Chondrocyte (in vitro differentiated cells): ENCODE measurements around the gene SLC22A23. TPM values are rescaled to one million over a fixed set of nuclear protein-coding genes. Genes with fewer than 3 reads are reported as not detected.

Source experiments
- DNase-seq: peaks from one replicate; pipeline ENCODE4 v3.0.0; 2021; ENCODE audit warnings: mixed read lengths, low spot score
- H3K27ac Mint-ChIP-seq: one replicate; pipeline ENCODE4 v1.8.0; 2021; ENCODE audit warnings: mild to moderate bottlenecking, moderate library complexity, mixed read lengths; ENCODE audit not compliant: unreplicated experiment
- H3K27me3 Mint-ChIP-seq: 2 replicates; pipeline ENCODE4 v1.8.0; 2021; ENCODE audit warnings: low read depth, mixed read lengths
- H3K36me3 Mint-ChIP-seq: 2 replicates; pipeline ENCODE4 v1.8.0; 2021; ENCODE audit warnings: low read depth, mixed read lengths
- H3K4me1 Mint-ChIP-seq: 2 replicates; pipeline ENCODE4 v1.8.0; 2021; ENCODE audit warnings: low read depth, mild to moderate bottlenecking, mixed read lengths
- H3K4me3 Mint-ChIP-seq: one replicate; pipeline ENCODE4 v1.8.0; 2021; ENCODE audit warnings: mild to moderate bottlenecking, moderate library complexity, mixed read lengths; ENCODE audit not compliant: unreplicated experiment
- H3K9me3 Mint-ChIP-seq: 2 replicates; pipeline ENCODE4 v1.8.0; 2021; ENCODE audit warnings: low read depth, mixed read lengths
- total RNA-seq: library from RNA; stranded (reverse); gene quantifications from 3 replicates; pipeline ENCODE4 v1.2.1, GENCODE V29; 2021
- TF ChIP-seq, protein P1 (sequence below): fragments of 200-600 bp; sonication (generic); IDR thresholded peaks from 2 replicates; pipeline ENCODE4 v1.5.0; 2021; ENCODE audit warnings: antibody characterized with exemption, mild to moderate bottlenecking, moderate library complexity

SLC22A23 gene
- total RNA-seq, 1 donor from 2014 or later = 36.4 TPM

DNA sequence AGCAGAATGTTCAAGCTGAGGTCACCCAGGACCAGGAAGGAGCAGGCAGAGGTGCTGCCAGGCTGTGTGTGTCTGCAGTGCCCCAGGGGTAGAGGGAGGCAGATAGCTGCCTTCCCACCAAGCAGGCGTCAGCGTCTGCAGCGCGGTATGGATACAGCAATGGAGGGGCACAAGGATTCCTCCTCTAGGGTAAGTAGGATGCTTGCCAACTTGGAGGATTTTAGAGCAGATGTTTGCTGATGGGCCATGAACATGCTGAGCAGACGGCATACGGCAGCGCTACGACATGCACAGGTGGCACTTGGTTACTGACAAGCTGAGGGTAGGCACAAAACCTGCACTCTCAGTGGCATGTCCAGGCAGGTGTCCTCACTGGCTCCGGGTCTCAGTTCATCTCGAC, 150.0 kb downstream of the SLC22A23 start:
- DNase-seq = peak; percentile 58
- TF ChIP-seq, protein P1, sequence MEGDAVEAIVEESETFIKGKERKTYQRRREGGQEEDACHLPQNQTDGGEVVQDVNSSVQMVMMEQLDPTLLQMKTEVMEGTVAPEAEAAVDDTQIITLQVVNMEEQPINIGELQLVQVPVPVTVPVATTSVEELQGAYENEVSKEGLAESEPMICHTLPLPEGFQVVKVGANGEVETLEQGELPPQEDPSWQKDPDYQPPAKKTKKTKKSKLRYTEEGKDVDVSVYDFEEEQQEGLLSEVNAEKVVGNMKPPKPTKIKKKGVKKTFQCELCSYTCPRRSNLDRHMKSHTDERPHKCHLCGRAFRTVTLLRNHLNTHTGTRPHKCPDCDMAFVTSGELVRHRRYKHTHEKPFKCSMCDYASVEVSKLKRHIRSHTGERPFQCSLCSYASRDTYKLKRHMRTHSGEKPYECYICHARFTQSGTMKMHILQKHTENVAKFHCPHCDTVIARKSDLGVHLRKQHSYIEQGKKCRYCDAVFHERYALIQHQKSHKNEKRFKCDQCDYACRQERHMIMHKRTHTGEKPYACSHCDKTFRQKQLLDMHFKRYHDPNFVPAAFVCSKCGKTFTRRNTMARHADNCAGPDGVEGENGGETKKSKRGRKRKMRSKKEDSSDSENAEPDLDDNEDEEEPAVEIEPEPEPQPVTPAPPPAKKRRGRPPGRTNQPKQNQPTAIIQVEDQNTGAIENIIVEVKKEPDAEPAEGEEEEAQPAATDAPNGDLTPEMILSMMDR = no peak
- H3K36me3 Mint-ChIP-seq = peaks cover 20% of the 10 kb centered on the region

DNA sequence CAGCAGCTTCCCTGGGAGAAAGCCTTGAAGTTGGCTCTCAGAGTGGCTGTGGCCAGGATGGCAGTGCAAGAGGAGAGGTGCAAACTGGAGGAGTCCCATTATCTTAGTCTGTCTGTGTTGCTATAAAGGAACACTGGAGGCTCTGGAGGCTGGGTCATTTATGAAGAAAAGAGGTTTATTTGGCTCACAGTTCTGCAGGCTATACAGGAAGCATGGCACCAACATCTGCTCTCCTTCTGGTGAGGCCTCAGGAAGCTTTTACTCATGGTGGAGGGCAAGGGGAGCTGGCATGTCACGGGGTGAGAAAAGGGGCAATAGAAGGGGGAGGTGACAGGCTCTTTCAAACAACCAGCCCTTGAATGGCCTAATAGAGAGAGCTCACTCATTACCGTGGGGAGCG, 151.0 kb downstream of the SLC22A23 start:
- H3K4me3 Mint-ChIP-seq = no peak overlapping the region
- peaks cover 23% of the 10 kb centered on the region for H3K36me3 Mint-ChIP-seq
- peaks cover 6% of the 10 kb centered on the region for H3K4me1 Mint-ChIP-seq
- H3K9me3 Mint-ChIP-seq = peaks cover 23% of the 10 kb centered on the region
- no peaks in the 10 kb centered on the region for H3K27me3 Mint-ChIP-seq
- peak; percentile 19 for DNase-seq
- H3K27ac Mint-ChIP-seq = no peak overlapping the region
- TF ChIP-seq, protein P1 = no peak

More for the DNA sequence above, 150.0 kb downstream of the SLC22A23 start:
- H3K27ac Mint-ChIP-seq = no peak overlapping the region
- peaks cover 10% of the 10 kb centered on the region for H3K4me1 Mint-ChIP-seq
- H3K4me3 Mint-ChIP-seq = no peak overlapping the region
- peaks cover 23% of the 10 kb centered on the region for H3K9me3 Mint-ChIP-seq
- H3K27me3 Mint-ChIP-seq = no peaks in the 10 kb centered on the region

DNA sequence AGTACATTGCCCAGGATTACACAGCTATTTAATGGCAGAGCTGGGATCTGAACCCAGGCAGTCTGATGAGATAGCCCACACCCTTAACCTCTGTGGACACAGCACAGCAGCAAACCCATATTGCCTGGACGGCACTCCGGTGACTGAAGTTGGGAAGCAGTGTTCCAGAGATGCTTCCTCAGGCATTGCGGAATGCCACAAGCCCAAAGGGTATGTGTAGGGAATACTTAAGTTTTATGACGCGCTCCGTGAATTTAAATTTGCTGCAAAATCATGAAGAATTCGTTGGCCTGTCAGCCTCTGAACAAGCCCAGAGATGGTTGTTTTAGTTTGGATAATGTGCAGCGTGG, 151.7 kb downstream of the SLC22A23 start:
- no peaks in the 10 kb centered on the region for H3K27me3 Mint-ChIP-seq
- H3K4me3 Mint-ChIP-seq = no peak overlapping the region
- no peak overlapping the region for H3K27ac Mint-ChIP-seq
- TF ChIP-seq, protein P1 = no peak
- peaks cover 24% of the 10 kb centered on the region for H3K36me3 Mint-ChIP-seq
- H3K4me1 Mint-ChIP-seq = no peaks in the 10 kb centered on the region
- peak; percentile 24 for DNase-seq
- H3K9me3 Mint-ChIP-seq = peaks cover 23% of the 10 kb centered on the region

DNA sequence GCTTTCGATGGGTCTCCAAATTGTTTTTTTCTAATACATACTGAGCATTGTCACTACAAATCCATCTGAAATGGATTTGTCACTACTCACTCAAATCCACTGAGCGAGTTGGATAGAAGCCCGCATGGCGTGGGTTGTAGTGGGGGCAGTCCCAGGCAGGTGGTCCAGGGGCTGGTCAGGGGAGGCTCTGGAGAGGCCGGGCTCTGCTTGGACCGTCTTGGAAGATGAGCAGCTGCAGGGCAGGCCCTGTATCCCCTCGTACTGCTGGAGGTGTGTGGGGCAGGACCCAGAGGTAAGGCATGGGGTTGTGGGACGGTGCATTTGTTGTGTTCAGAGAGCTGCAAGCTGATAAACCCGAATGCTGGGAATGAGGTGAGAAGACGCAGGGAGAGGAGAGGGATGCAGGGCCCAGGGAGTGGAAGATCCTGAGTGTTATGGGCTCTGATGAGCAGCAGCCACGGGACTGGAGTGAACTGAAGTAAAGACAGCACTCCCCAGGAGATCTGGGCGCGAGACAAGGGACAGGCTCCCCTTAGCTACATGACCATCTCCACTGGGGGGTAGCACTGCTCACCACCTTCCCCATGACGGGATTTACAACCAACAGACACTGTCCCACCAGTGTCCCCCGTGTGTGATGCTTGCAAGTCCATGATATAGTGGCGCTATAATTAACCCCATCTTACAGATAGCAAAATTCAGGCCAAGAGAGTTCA, 152.2 kb downstream of the SLC22A23 start:
- no peaks in the 10 kb centered on the region for H3K27me3 Mint-ChIP-seq
- no peak overlapping the region for H3K4me3 Mint-ChIP-seq
- peaks cover 24% of the 10 kb centered on the region for H3K36me3 Mint-ChIP-seq
- no peaks in the 10 kb centered on the region for H3K4me1 Mint-ChIP-seq
- peak; percentile 64 for DNase-seq
- H3K9me3 Mint-ChIP-seq = peaks cover 23% of the 10 kb centered on the region
- H3K27ac Mint-ChIP-seq = no peak overlapping the region
- TF ChIP-seq, protein P1 = no peak

DNA sequence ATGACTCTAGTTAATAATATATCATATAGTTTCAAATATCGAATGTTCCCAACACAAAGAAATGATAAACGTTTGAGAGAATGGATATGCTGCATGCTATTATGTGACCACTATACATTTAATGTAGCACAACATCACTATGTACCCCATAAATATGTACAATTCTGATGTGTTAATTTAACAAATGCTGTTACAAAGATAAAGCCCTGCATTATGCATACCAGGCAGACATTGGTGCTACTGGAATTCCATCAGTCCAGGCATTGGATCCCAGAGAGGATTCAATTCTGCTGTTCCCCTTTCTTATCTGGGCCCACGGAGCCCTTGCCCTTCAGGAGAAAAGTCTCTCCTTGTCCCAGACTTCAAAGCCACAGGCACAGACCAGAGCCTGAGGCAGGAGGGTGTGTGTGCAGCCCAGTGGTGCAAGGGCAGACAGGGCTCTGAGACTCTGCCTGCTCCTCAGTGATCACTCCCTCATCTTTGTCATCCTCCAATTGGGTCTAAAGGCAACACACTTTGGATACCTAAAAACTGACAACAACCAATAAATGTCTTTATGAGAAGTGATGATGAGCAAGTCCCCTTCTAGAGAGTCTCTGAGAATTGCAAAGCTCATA, 152.9 kb downstream of the SLC22A23 start:
- H3K27me3 Mint-ChIP-seq = no peaks in the 10 kb centered on the region

More for the DNA sequence above, 152.9 kb downstream of the SLC22A23 start:
- no peak overlapping the region for H3K4me3 Mint-ChIP-seq
- H3K4me1 Mint-ChIP-seq = no peaks in the 10 kb centered on the region
- no peak overlapping the region for H3K27ac Mint-ChIP-seq
- H3K9me3 Mint-ChIP-seq = peaks cover 23% of the 10 kb centered on the region
- peaks cover 24% of the 10 kb centered on the region for H3K36me3 Mint-ChIP-seq
- TF ChIP-seq, protein P1 = no peak
- peak; percentile 17 for DNase-seq
